Loucy (cell line): Measurements from ENCODE around the gene CCPG1.

Experiments
- H2AFZ ChIP-seq: fragments of 200-600 bp; sonication (generic); 2 replicates; pipeline ENCODE4 v1.6.0; 2016; ENCODE audit warnings: antibody characterized with exemption, mild to moderate bottlenecking, low read length, moderate library complexity
- H3F3A ChIP-seq: fragments of 200-600 bp; 2 replicates; pipeline ENCODE4 v1.6.0; 2016; ENCODE audit warnings: antibody characterized with exemption, low read depth, mild to moderate bottlenecking
- H3K27me3 ChIP-seq: fragments of 200-600 bp; sonication (generic); 2 replicates; pipeline ENCODE4 v1.6.1; 2014; ENCODE audit warnings: low read length, mild to moderate bottlenecking; ENCODE audit not compliant: insufficient read depth, poor library complexity, severe bottlenecking
- H3K36me3 ChIP-seq: fragments of 200-600 bp; sonication (generic); 2 replicates; pipeline ENCODE4 v1.6.1; 2016; ENCODE audit warnings: low read length; ENCODE audit not compliant: insufficient read depth
- H3K4me1 ChIP-seq: fragments of 200-600 bp; sonication (generic); 2 replicates; pipeline ENCODE4 v1.5.1; 2014; ENCODE audit warnings: low read length, mild to moderate bottlenecking; ENCODE audit not compliant: insufficient read depth, poor library complexity, severe bottlenecking
- H3K4me2 ChIP-seq: fragments of 200-600 bp; sonication (generic); 2 replicates; pipeline ENCODE4 v1.6.0; 2014; ENCODE audit warnings: antibody characterized with exemption, low read length, low read depth, mild to moderate bottlenecking; ENCODE audit not compliant: poor library complexity, severe bottlenecking
- H3K4me3 ChIP-seq: fragments of 200-600 bp; sonication (generic); 2 replicates; pipeline ENCODE4 v1.5.1; 2014; ENCODE audit warnings: low read length, mild to moderate bottlenecking, mixed read lengths; ENCODE audit not compliant: poor library complexity, severe bottlenecking
- H3K79me2 ChIP-seq: fragments of 200-600 bp; sonication (generic); 2 replicates; pipeline ENCODE4 v1.6.1; 2014; ENCODE audit warnings: low read length; ENCODE audit not compliant: insufficient read depth
- H3K9ac ChIP-seq: fragments of 200-600 bp; sonication (generic); 2 replicates; pipeline ENCODE4 v1.6.0; 2014; ENCODE audit warnings: mild to moderate bottlenecking, low read depth, low read length, moderate library complexity; ENCODE audit not compliant: poor library complexity, severe bottlenecking
- H3K9me2 ChIP-seq: fragments of 200-600 bp; sonication (generic); replicated peaks from 2 replicates; pipeline ENCODE4 v1.6.1; 2016; ENCODE audit warnings: low read depth, low read length, mixed read lengths
- H3K9me3 ChIP-seq: fragments of 200-600 bp; sonication (generic); 2 replicates; pipeline ENCODE4 v1.6.1; 2014; ENCODE audit warnings: mild to moderate bottlenecking, antibody characterized with exemption, low read length, low read depth; ENCODE audit not compliant: insufficient read depth
- H4K20me1 ChIP-seq: fragments of 200-600 bp; sonication (generic); 2 replicates; pipeline ENCODE4 v1.6.0; 2014; ENCODE audit warnings: antibody characterized with exemption, low read length, mild to moderate bottlenecking; ENCODE audit not compliant: insufficient read depth, poor library complexity, severe bottlenecking
- EZH2phosphoT487 ChIP-seq: fragments of 200-600 bp; IDR thresholded peaks from 2 replicates; pipeline ENCODE4 v1.6.1; 2018; ENCODE audit warnings: antibody characterized with exemption, mild to moderate bottlenecking, moderate library complexity, borderline replicate concordance
- TF ChIP-seq, protein P1 (sequence below): fragments of 200-600 bp; sonication (generic); conservative IDR thresholded peaks from 2 replicates; pipeline ENCODE4 v1.5.1; 2014; ENCODE audit warnings: mild to moderate bottlenecking, antibody characterized with exemption, low read length

Gene CCPG1

DNA sequence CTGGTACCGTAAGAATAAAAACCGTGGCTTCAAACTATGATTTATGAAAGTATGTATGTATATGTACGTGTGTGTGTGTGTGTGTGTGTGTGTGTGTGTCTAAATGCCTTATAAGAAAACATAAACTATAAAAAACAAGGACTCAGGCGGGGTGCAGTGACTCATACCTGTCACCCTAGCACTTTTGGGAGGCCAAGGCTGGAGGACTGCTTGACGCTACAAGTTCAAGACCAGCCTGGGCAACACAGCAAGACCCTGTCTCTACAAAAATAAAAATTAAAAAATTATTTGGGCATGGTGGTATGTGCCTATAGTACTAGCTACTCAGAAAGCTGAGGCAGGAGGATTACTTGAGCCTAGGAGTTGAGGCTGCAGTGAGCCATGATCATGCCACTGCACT is 29.1 kb downstream of the CCPG1 start:
- peaks cover 22% of the 10 kb centered on the region; the same call in 1 of the 2 replicates for H3K36me3 ChIP-seq
- H3K79me2 ChIP-seq: no peaks in the 10 kb centered on the region
- no peaks in the 10 kb centered on the region for H3K9me2 ChIP-seq
- no peaks in the 10 kb centered on the region for H3K4me1 ChIP-seq
- H3K4me2 ChIP-seq: no peak overlapping the region
- TF ChIP-seq, protein P1, sequence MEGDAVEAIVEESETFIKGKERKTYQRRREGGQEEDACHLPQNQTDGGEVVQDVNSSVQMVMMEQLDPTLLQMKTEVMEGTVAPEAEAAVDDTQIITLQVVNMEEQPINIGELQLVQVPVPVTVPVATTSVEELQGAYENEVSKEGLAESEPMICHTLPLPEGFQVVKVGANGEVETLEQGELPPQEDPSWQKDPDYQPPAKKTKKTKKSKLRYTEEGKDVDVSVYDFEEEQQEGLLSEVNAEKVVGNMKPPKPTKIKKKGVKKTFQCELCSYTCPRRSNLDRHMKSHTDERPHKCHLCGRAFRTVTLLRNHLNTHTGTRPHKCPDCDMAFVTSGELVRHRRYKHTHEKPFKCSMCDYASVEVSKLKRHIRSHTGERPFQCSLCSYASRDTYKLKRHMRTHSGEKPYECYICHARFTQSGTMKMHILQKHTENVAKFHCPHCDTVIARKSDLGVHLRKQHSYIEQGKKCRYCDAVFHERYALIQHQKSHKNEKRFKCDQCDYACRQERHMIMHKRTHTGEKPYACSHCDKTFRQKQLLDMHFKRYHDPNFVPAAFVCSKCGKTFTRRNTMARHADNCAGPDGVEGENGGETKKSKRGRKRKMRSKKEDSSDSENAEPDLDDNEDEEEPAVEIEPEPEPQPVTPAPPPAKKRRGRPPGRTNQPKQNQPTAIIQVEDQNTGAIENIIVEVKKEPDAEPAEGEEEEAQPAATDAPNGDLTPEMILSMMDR: no peak
- no peak for TF ChIP-seq EZH2phosphoT487
- H3K27me3 ChIP-seq: no peaks in the 10 kb centered on the region
- no peak overlapping the region for H2AFZ ChIP-seq
- H4K20me1 ChIP-seq: no peaks in the 10 kb centered on the region
- no peaks in the 10 kb centered on the region for H3F3A ChIP-seq
- no peaks in the 10 kb centered on the region for H3K9me3 ChIP-seq
- H3K9ac ChIP-seq: no peak overlapping the region
- no peak overlapping the region for H3K4me3 ChIP-seq

DNA sequence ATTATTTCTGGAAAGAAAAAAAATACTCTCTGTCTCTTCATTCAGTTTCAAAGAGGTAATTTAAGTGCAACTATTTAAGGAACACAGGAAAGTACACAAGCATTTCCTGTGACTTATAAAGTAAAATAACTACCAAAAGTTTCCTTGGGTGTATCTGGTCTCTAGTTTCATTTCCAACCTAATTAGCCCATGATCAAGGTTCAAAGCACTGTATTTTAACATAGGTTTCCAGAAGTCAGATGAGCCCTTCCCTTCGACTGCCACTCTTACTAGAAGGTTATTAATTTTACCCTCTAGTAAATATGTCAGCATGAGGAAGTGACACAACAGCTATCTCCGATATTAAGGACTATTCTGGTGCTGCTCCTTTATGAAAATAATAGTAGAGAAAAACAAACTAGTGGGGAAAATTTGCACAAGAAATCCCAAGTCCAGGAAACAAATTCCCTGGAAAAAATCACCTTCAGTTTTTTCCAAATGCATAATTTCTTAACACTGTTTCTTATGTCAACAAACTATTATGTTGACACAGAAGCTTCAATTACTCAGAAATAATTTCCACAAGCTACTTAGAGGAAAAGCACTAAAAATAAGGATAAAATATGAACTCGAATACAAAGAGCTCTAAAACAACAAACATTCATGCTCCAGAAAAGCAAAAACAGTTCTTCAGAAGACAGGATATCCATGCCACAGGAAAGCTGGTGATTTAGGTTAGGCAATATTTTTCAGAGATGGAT is 35.3 kb downstream of the CCPG1 start:
- H3K9me2 ChIP-seq: no peaks in the 10 kb centered on the region
- no peak overlapping the region for H3K4me2 ChIP-seq
- H3K4me3 ChIP-seq: no peak overlapping the region
- no peaks in the 10 kb centered on the region for H3K79me2 ChIP-seq
- no peaks in the 10 kb centered on the region for H3K9me3 ChIP-seq
- H3K36me3 ChIP-seq: peaks cover 29% of the 10 kb centered on the region; the same call in 1 of the 2 replicates
- H3K9ac ChIP-seq: no peak overlapping the region
- H3K4me1 ChIP-seq: peaks cover 6% of the 10 kb centered on the region
- no peak overlapping the region for H2AFZ ChIP-seq
- no peaks in the 10 kb centered on the region for H3F3A ChIP-seq
- H4K20me1 ChIP-seq: no peaks in the 10 kb centered on the region
- no peaks in the 10 kb centered on the region for H3K27me3 ChIP-seq
- TF ChIP-seq EZH2phosphoT487: no peak
- TF ChIP-seq, protein P1: no peak

DNA sequence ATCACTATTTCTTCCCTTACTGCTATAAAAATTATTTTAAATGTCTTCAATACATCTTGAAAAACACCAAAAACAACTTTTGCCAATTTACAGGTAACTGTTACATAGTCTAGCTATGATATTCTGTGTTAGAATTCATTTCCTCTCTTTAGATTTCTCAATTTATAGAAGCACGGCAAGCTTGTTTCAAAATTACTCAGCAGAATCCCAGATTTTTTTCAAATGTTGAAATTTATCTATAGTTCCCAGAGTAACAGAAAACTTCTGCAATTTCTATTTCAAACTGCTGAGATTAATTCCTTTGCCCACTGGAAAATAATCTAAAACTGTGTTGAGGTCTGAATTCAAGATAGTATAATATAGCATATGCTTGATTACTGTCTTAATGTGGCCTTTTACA is 41.2 kb downstream of the CCPG1 start:
- Histone ChIP-seq H3K9ac (no peak overlapping the region), H3K4me3 (no peak overlapping the region), H3K79me2 (no peaks in the 10 kb centered on the region), H3K4me2 (no peak overlapping the region), H3K9me3 (no peaks in the 10 kb centered on the region), H3F3A (no peaks in the 10 kb centered on the region), H2AFZ (no peak overlapping the region), H3K27me3 (no peaks in the 10 kb centered on the region), H3K36me3 (peaks cover 11% of the 10 kb centered on the region; the same call in 1 of the 2 replicates), H3K9me2 (no peaks in the 10 kb centered on the region), H3K4me1 (no peaks in the 10 kb centered on the region), H4K20me1 (no peaks in the 10 kb centered on the region)
- TF ChIP-seq, protein P1: no peak
- no peak for TF ChIP-seq EZH2phosphoT487
